GM20000 (cell line): ENCODE data around the gene TBC1D16.

Experiments
- DNase-seq: peaks from one replicate; pipeline ENCODE4 v3.0.0; 2012; ENCODE audit warnings: low spot score
- CTCF ChIP-seq: IDR thresholded peaks from 2 replicates; pipeline ENCODE4 v1.5.1; 2012; ENCODE audit warnings: mild to moderate bottlenecking, control low read depth; ENCODE audit errors: extremely low read depth, missing control alignments

The TBC1D16 gene

GRCh38 chr17:79930062-79930876, 105.4 kb downstream of the TBC1D16 start:
- no peak for DNase-seq
- TF ChIP-seq CTCF, result no peak

GRCh38 chr17:79929257-79930061, 106.2 kb downstream of the TBC1D16 start:
- no peak for DNase-seq
- TF ChIP-seq CTCF, result no peak

GRCh38 chr17:79928502-79929256, 107.0 kb downstream of the TBC1D16 start:
- DNase-seq, result no peak
- TF ChIP-seq CTCF, result no peak

- DNase-seq, result no peak
- TF ChIP-seq CTCF, result no peak
Measured at GRCh38 chr17:79927688-79928501, 107.8 kb downstream of the TBC1D16 start.

GRCh38 chr17:79927136-79927661, 108.5 kb downstream of the TBC1D16 start:
- TF ChIP-seq CTCF, result no peak
- no peak for DNase-seq

- no peak for TF ChIP-seq CTCF
- DNase-seq, result no peak
Measured at GRCh38 chr17:79926605-79927135, 109.0 kb downstream of the TBC1D16 start.
